Endothelial cell of umbilical vein (primary cell): Measurements from ENCODE around the gene CUX1. TPM values are rescaled to one million over a fixed set of nuclear protein-coding genes. Genes with fewer than 3 reads are reported as not detected.

Experiments
- BruUV-seq: library from RNA; stranded (reverse); fragments of 400-500 nt; replicated peaks from 2 replicates; lab custom pipeline; 2021; lab: Mats Ljungman, UMichigan
- CTCF ChIA-PET: fragments of 300-600, 350-600 bp; sonication (Branson Sonifier 250); formaldehyde crosslinking; loops from one replicate; lab custom pipeline; 2021; ENCODE audit warnings: antibody characterized with exemption, inconsistent platforms; lab: Charles Lee
- POLR2A ChIA-PET: fragments of 300-600, 350-600 bp; sonication (Branson Sonifier 250); formaldehyde crosslinking; loops from one replicate; lab custom pipeline; 2021; ENCODE audit warnings: antibody characterized with exemption, inconsistent platforms; lab: Charles Lee
- DNase-seq: peaks from one replicate; pipeline ENCODE4 v3.0.0-alpha.2; 2011; ENCODE audit warnings: low read depth, low spot score
- FAIRE-seq: peaks from 2 replicates; lab custom pipeline; 2011; peaks lifted over from hg19 to GRCh38; lab: Jason Lieb, UNC
- H2AFZ ChIP-seq: 2 replicates; pipeline ENCODE4 v1.6.0; 2012; ENCODE audit warnings: low read depth, low read length, control low read depth, inconsistent platforms
- H3K27ac ChIP-seq: 2 replicates; pipeline ENCODE4 v1.5.1; 2011; ENCODE audit warnings: low read depth, mild to moderate bottlenecking, control low read depth, low read length, moderate library complexity; ENCODE audit not compliant: insufficient read depth
- H3K27me3 ChIP-seq, 2 experiments: 2 replicates each; pipeline versions ENCODE4 v1.6.0 to v1.6.1; 2011; ENCODE audit warnings: low read length in 2 of 2, mixed read lengths in 1 of 2; ENCODE audit not compliant: control insufficient read depth in 2 of 2, insufficient read depth in 2 of 2
- H3K36me3 ChIP-seq, 2 experiments: 2 replicates in 1 of 2; 3 replicates in 1 of 2; pipeline ENCODE4 v1.5.1; 2011; ENCODE audit warnings: low read length in 2 of 2, mild to moderate bottlenecking in 1 of 2, moderate library complexity in 1 of 2; ENCODE audit not compliant: control insufficient read depth in 2 of 2, insufficient read depth in 2 of 2; ENCODE audit errors: extremely low read depth in 1 of 2
- H3K4me1 ChIP-seq: 3 replicates; pipeline ENCODE4 v1.5.1; 2011; ENCODE audit warnings: mild to moderate bottlenecking, low read length; ENCODE audit not compliant: control insufficient read depth, insufficient read depth; ENCODE audit errors: extremely low read depth
- H3K4me2 ChIP-seq: 2 replicates; pipeline ENCODE4 v1.6.1; 2011; ENCODE audit warnings: low read length, control low read depth, mixed read lengths; ENCODE audit not compliant: insufficient read depth
- H3K4me3 ChIP-seq, 3 experiments: fragments of 200-600 bp in 1 of 3; sonication (generic), shearing (Covaris generic) in 1 of 3; replicated peaks in 1 of 3; 2 replicates each; pipeline ENCODE4 v1.5.1; 2011 to 2016; ENCODE audit warnings: control low read depth in 3 of 3, low read length in 3 of 3, mild to moderate bottlenecking in 2 of 3, inconsistent platforms in 1 of 3, low read depth in 1 of 3, moderate library complexity in 1 of 3; ENCODE audit not compliant: insufficient read depth in 1 of 3
- H3K79me2 ChIP-seq: 2 replicates; pipeline ENCODE4 v1.6.0; 2012; ENCODE audit warnings: low read length, inconsistent platforms; ENCODE audit not compliant: control insufficient read depth, insufficient read depth
- H3K9ac ChIP-seq: replicated peaks from 2 replicates; pipeline ENCODE3; 2011; ENCODE audit warnings: low read length, control low read depth; ENCODE audit not compliant: insufficient read depth; ENCODE audit errors: extremely low read depth
- H3K9me1 ChIP-seq: replicated peaks from 3 replicates; pipeline ENCODE4 v1.6.0; 2011; ENCODE audit warnings: mild to moderate bottlenecking, low read length; ENCODE audit not compliant: control insufficient read depth, insufficient read depth; ENCODE audit errors: extremely low read depth
- H3K9me3 ChIP-seq: replicated peaks from 2 replicates; pipeline ENCODE4 v1.5.1; 2012; ENCODE audit warnings: low read length, inconsistent platforms; ENCODE audit not compliant: control insufficient read depth, insufficient read depth
- H4K20me1 ChIP-seq: replicated peaks from 2 replicates; pipeline ENCODE3; 2011; ENCODE audit warnings: mild to moderate bottlenecking, low read length; ENCODE audit not compliant: control insufficient read depth, insufficient read depth; ENCODE audit errors: extremely low read depth
- CTCF ChIP-seq, 2 donors: IDR thresholded peaks; 1 replicate in 1 of 2; 2 replicates in 1 of 2; pipeline ENCODE4 v1.5.1; 2011; ENCODE audit warnings: low read length in 2 of 2, mild to moderate bottlenecking in 2 of 2, moderate library complexity in 2 of 2, control low read depth in 1 of 2, inconsistent platforms in 1 of 2, low read depth in 1 of 2; ENCODE audit not compliant: insufficient read depth in 1 of 2; ENCODE audit errors: extremely low read depth in 1 of 2
- EZH2 ChIP-seq: IDR thresholded peaks from 2 replicates; pipeline ENCODE4 v1.6.1; 2012; ENCODE audit warnings: borderline replicate concordance, low read depth, mild to moderate bottlenecking, moderate library complexity, low read length, inconsistent platforms; ENCODE audit not compliant: severe bottlenecking
- FOS ChIP-seq: IDR thresholded peaks from 2 replicates; pipeline ENCODE4 v1.6.1; 2011; ENCODE audit warnings: mild to moderate bottlenecking, low read length, moderate library complexity, borderline replicate concordance; ENCODE audit not compliant: insufficient read depth
- GATA2 ChIP-seq: IDR thresholded peaks from 2 replicates; pipeline ENCODE4 v1.7.0; 2011; ENCODE audit warnings: low read depth, mild to moderate bottlenecking, moderate library complexity, mixed read lengths, low read length; ENCODE audit not compliant: insufficient read length, insufficient read depth
- JUN ChIP-seq: IDR thresholded peaks from 2 replicates; pipeline ENCODE4 v1.6.1; 2011; ENCODE audit warnings: borderline replicate concordance, low read depth; ENCODE audit not compliant: insufficient read length, insufficient read depth
- MAX ChIP-seq: IDR thresholded peaks from 2 replicates; pipeline ENCODE4 v1.6.1; 2011; ENCODE audit not compliant: insufficient read depth, insufficient read length
- MYC ChIP-seq: IDR thresholded peaks from one replicate; pipeline ENCODE4 v1.6.1; 2011; ENCODE audit warnings: mild to moderate bottlenecking, low read depth, low read length
- POLR2A ChIP-seq: IDR thresholded peaks from 2 replicates; pipeline ENCODE4 v1.6.1; 2012; ENCODE audit warnings: low read depth, mild to moderate bottlenecking, control low read depth, low read length
- dilution Hi-C: fragments of 300-500 bp; cut with MboI; formaldehyde crosslinking; loops from one replicate; pipeline ENCODE4 v1.15.0; 2019; ENCODE audit warnings: low sequenced_read_pairs; ENCODE audit not compliant: extremely low pct_ligation_motif_present
- intact Hi-C: fragments of 100-400 bp; cut with micrococcal nuclease; formaldehyde crosslinking; loops from one replicate; pipeline ENCODE4 v1.10.0; 2022
- polyA plus RNA-seq, 4 experiments: library from polyadenylated mRNA; depleted of rRNA in 3 of 4; stranded (reverse) in 3 of 4; unstranded in 1 of 4; fragments of >200 nt; gene quantifications; 2 replicates each; pipeline versions ENCODE4 v1.2.1 to v1.2.3, GENCODE V29; 2011 to 2012; ENCODE audit warnings: missing spikeins in 1 of 4
- total RNA-seq: library from RNA; stranded (reverse); gene quantifications from 2 replicates; pipeline ENCODE4 v1.2.3, GENCODE V29; 2021

Gene CUX1
- total and polyA plus RNA-seq, 2 donors (not counting 3 experiments of a cell fraction or from before 2014, with no cell fraction given): 13.8 to 49.8 TPM

- H3K4me2 ChIP-seq: no peak overlapping the region
- CTCF ChIA-PET: no interaction called here
- H3K4me1 ChIP-seq: peaks cover 2% of the 10 kb centered on the region
- dilution Hi-C loops: no loop called here
- H3K9ac ChIP-seq: no peak overlapping the region
- H2AFZ ChIP-seq: no peak overlapping the region
- no peaks in the 10 kb centered on the region for H4K20me1 ChIP-seq
- no peak overlapping the region for H3K27ac ChIP-seq
- no peaks in the 10 kb centered on the region for H3K9me1 ChIP-seq
- FAIRE-seq: no peak
- H3K9me3 ChIP-seq: no peaks in the 10 kb centered on the region
- intact Hi-C loops: no loop called here
- H3K36me3 ChIP-seq: no peaks in the 10 kb centered on the region
- no peak for DNase-seq
- H3K79me2 ChIP-seq: no peaks in the 10 kb centered on the region
- no peak overlapping the region for H3K4me3 ChIP-seq
- no peaks in the 10 kb centered on the region for H3K27me3 ChIP-seq
- BruUV-seq: no TSS peak
- no peak for TF ChIP-seq MAX
- POLR2A ChIA-PET: no interaction called here
Observed at GRCh38 chr7:101968720-101969466, 151.5 kb downstream of the CUX1 start.

- Histone ChIP-seq H3K9me3 (no peaks in the 10 kb centered on the region), H3K4me2 (no peak overlapping the region), H3K79me2 (no peaks in the 10 kb centered on the region), H3K9me1 (no peaks in the 10 kb centered on the region), H3K4me1 (peaks cover 2% of the 10 kb centered on the region), H2AFZ (no peak overlapping the region), H3K36me3 (no peaks in the 10 kb centered on the region), H3K27me3 (no peaks in the 10 kb centered on the region), H3K4me3 (no peak overlapping the region), H3K27ac (no peak overlapping the region), H4K20me1 (no peaks in the 10 kb centered on the region), H3K9ac (no peak overlapping the region)
- POLR2A ChIA-PET: no interaction called here
- TF ChIP-seq MYC: no peak
- no peak for TF ChIP-seq GATA2
- TF ChIP-seq POLR2A: no peak
- TF ChIP-seq JUN: no peak
- TF ChIP-seq EZH2: no peak
- no peak for TF ChIP-seq FOS
- TF ChIP-seq MAX: no peak
- TF ChIP-seq CTCF (IDR thresholded peaks at IDR 0.05; ENCODE audit: extremely low read depth in 1 of 2, insufficient read depth in 1 of 2, low read depth in 1 of 2, low read length in 2 of 2): no peak
- no TSS peak for BruUV-seq
- DNase-seq: no peak
- CTCF ChIA-PET: no interaction called here
- intact Hi-C loops (no loop called here), dilution Hi-C loops (no loop called here)
- FAIRE-seq: no peak
Observed at GRCh38 chr7:101969997-101970585, 152.7 kb downstream of the CUX1 start.
